HepG2 (cell line): ENCODE results near the gene ZMYND8. TPM values are rescaled to one million over a fixed set of nuclear protein-coding genes. Genes with fewer than 3 reads are reported as not detected.

Experiments used
- ATAD3A ChIP-seq: sonication (generic); formaldehyde crosslinking; IDR thresholded peaks from 2 replicates; pipeline ENCODE4 v1.4.0; 2020; ENCODE audit warnings: missing genetic modification reagents
- ATM ChIP-seq: fragments of 450-650 bp; IDR thresholded peaks from 2 replicates; pipeline ENCODE4 v1.7.1; 2017; ENCODE audit warnings: mild to moderate bottlenecking, borderline replicate concordance
- CAMTA2 ChIP-seq: sonication (generic); formaldehyde crosslinking; IDR thresholded peaks from 2 replicates; pipeline ENCODE4 v1.4.0; 2020; ENCODE audit warnings: mild to moderate bottlenecking, missing genetic modification reagents, borderline replicate concordance
- LRRFIP1 ChIP-seq: sonication (generic); formaldehyde crosslinking; conservative IDR thresholded peaks from 2 replicates; pipeline ENCODE4 v1.4.0; 2020; ENCODE audit warnings: missing genetic modification reagents
- MYC ChIP-seq: sonication (generic); formaldehyde crosslinking; IDR thresholded peaks from 2 replicates; pipeline ENCODE4 v1.9.0; 2021; ENCODE audit warnings: missing genetic modification reagents, borderline replicate concordance
- PHF8 ChIP-seq: sonication (generic); formaldehyde crosslinking; IDR thresholded peaks from 2 replicates; pipeline ENCODE4 v1.5.0; 2020; ENCODE audit warnings: missing genetic modification reagents
- PITX1 ChIP-seq: sonication (generic); formaldehyde crosslinking; IDR thresholded peaks from 2 replicates; pipeline ENCODE4 v1.5.1; 2020; ENCODE audit warnings: mild to moderate bottlenecking, missing genetic modification reagents
- RBM39 ChIP-seq: fragments of 200-400 bp; formaldehyde crosslinking; IDR thresholded peaks from one replicate; pipeline ENCODE4 v1.6.1; 2018; ENCODE audit warnings: antibody characterized with exemption, mild to moderate bottlenecking, low read depth, low read length; ENCODE audit not compliant: poor library complexity, severe bottlenecking
- SRSF4 ChIP-seq: fragments of 200-400 bp; formaldehyde crosslinking; IDR thresholded peaks from one replicate; pipeline ENCODE4 v1.6.1; 2018; ENCODE audit warnings: mild to moderate bottlenecking, low read depth, low read length, moderate library complexity; ENCODE audit not compliant: poor library complexity, severe bottlenecking
- TAF1 ChIP-seq: sonication (generic); formaldehyde crosslinking; IDR thresholded peaks from 2 replicates; pipeline ENCODE4 v1.4.0; 2020; ENCODE audit warnings: missing genetic modification reagents
- UBTF ChIP-seq: sonication (generic); formaldehyde crosslinking; IDR thresholded peaks from 2 replicates; pipeline ENCODE4 v1.4.0; 2020; ENCODE audit warnings: mild to moderate bottlenecking, missing genetic modification reagents
- ZNF207 ChIP-seq: fragments of 450-650 bp; IDR thresholded peaks from 2 replicates; pipeline ENCODE4 v1.6.1; 2016; ENCODE audit warnings: antibody characterized with exemption, borderline replicate concordance
- ZNF251 ChIP-seq: sonication (generic); formaldehyde crosslinking; IDR thresholded peaks from 2 replicates; pipeline ENCODE4 v1.9.0; 2021; ENCODE audit warnings: mild to moderate bottlenecking, missing genetic modification reagents
- ZNF337 ChIP-seq: sonication (generic); formaldehyde crosslinking; IDR thresholded peaks from 2 replicates; pipeline ENCODE4 v1.5.1; 2020; ENCODE audit warnings: missing genetic modification reagents, low read depth, mild to moderate bottlenecking, borderline replicate concordance
- ZNF543 ChIP-seq: sonication (generic); formaldehyde crosslinking; IDR thresholded peaks from 2 replicates; pipeline ENCODE4 v1.4.0; 2020; ENCODE audit warnings: mild to moderate bottlenecking, missing genetic modification reagents
- ZNF550 ChIP-seq: sonication (generic); formaldehyde crosslinking; IDR thresholded peaks from 2 replicates; pipeline ENCODE4 v1.4.0; 2020; ENCODE audit warnings: mild to moderate bottlenecking, missing genetic modification reagents, borderline replicate concordance
- ZNF609 ChIP-seq: sonication (generic); formaldehyde crosslinking; IDR thresholded peaks from 2 replicates; pipeline ENCODE4 v1.4.0; 2020; ENCODE audit warnings: mild to moderate bottlenecking, missing genetic modification reagents, borderline replicate concordance
- ZNF766 ChIP-seq: sonication (generic); formaldehyde crosslinking; IDR thresholded peaks from 2 replicates; pipeline ENCODE4 v1.5.0; 2020; ENCODE audit warnings: missing genetic modification reagents, borderline replicate concordance
- polyA plus RNA-seq, 8 experiments: library from polyadenylated mRNA; depleted of rRNA in 3 of 8; stranded (reverse) in 7 of 8; unstranded in 1 of 8; fragments of >200 nt; fragmentation: Illumina TruSeq in 4 of 8; extraction: Trizol in 4 of 8; gene quantifications; 2 replicates each; pipeline versions ENCODE4 v1.2.1 to v1.2.3, GENCODE V29; 2011 to 2016; ENCODE audit warnings: low read depth in 4 of 8, missing spikeins in 1 of 8, mixed read lengths in 1 of 8; ENCODE audit not compliant: insufficient read depth in 1 of 8
- total RNA-seq, 5 experiments: library from RNA; depleted of rRNA; stranded (reverse); fragments of >200 nt; fragmentation: Illumina TruSeq; extraction: Trizol; gene quantifications; 2 replicates each; pipeline ENCODE4 v1.2.3, GENCODE V29; 2016; ENCODE audit warnings: low read depth in 1 of 5

ZMYND8 gene
- total and polyA plus RNA-seq, 2 of the 13 experiments (the other 11 are each of a cell fraction or from before 2014, with no cell fraction given) = 53.9 to 84.7 TPM

- TF ChIP-seq LRRFIP1 (CRISPR knock-in tag) (peak; percentile 73; the same call in 1 of the 2 replicates), SRSF4 (no peak), UBTF (CRISPR knock-in tag) (peak; percentile 100), PITX1 (peak; percentile 92; the same call in 1 of the 2 replicates), TAF1 (CRISPR knock-in tag) (peak; percentile 94), ZNF207 (no peak), CAMTA2 (CRISPR knock-in tag) (0 out of 2 replicates have a peak, but pooled peaks have one; percentile 98), ZNF550 (CRISPR knock-in tag) (no peak), ZNF337 (CRISPR knock-in tag) (no peak; the same call in none of the 2 replicates), ATAD3A (CRISPR knock-in tag) (0 out of 2 replicates have a peak, but pooled peaks have one; percentile 15), RBM39 (peak; percentile 88), ZNF766 (CRISPR knock-in tag) (peak; percentile 99), PHF8 (CRISPR knock-in tag) (peak; percentile 92), ZNF251 (0 out of 2 replicates have a peak, but pooled peaks have one; percentile 63), ATM (no peak), ZNF609 (CRISPR knock-in tag) (peak; percentile 89), MYC (CRISPR knock-in tag) (peak; percentile 99), ZNF543 (CRISPR knock-in tag) (peak; percentile 98)
These were observed 968 bp upstream of the ZMYND8 start (continued) for GRCh38 chr20:47357296-47358038.
